GM12874 (cell line): ENCODE results near the gene TARS2.

ENCODE experiments used
- CTCF ChIP-seq: IDR thresholded peaks from 2 replicates; pipeline ENCODE4 v1.5.1; 2011; ENCODE audit warnings: low read depth, mild to moderate bottlenecking, control low read depth, low read length, moderate library complexity; ENCODE audit not compliant: insufficient read depth

Gene TARS2

DNA sequence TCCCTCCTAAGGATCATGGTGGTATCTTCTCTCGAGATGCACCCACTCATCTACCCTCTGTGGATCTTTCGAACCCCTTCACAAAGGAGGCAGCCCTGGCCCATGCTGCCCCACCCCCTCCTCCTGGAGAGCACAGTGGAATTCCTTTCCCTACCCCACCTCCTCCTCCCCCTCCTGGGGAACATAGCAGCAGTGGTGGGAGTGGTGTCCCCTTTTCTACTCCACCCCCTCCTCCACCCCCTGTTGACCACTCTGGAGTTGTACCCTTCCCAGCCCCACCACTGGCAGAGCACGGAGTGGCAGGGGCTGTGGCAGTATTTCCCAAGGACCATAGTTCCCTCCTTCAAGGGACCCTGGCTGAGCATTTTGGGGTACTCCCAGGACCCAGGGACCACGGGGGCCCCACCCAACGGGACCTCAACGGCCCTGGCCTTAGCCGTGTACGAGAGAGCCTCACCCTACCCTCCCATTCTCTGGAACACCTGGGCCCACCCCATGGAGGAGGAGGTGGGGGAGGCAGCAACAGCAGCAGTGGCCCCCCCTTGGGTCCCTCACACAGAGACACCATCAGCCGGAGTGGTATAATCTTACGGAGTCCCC, 14.5 kb upstream of the TARS2 start:
- no peak for TF ChIP-seq CTCF

- no peak for TF ChIP-seq CTCF
Measured at GRCh38 chr1:150473659-150474058, 13.6 kb upstream of the TARS2 start.

DNA sequence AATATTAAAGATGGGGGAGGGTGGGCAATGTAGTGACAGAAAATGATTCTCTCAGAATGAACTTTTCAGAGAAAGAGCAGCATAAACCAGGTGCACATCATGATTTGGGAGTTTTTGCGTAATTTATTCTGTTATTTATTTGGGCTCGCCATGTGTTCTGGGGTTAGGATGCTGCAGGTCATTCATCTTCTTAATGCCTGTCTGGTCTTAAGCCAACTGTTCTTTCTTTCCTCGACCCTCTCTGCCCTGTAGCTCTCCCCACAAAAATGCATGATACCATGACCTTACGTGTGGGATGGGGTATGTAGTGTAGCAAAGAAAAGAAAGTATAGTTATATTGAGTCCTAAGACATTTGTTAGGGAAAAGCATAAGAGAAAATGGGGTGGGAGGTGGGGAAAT, 12.3 kb upstream of the TARS2 start:
- TF ChIP-seq CTCF, result no peak

DNA sequence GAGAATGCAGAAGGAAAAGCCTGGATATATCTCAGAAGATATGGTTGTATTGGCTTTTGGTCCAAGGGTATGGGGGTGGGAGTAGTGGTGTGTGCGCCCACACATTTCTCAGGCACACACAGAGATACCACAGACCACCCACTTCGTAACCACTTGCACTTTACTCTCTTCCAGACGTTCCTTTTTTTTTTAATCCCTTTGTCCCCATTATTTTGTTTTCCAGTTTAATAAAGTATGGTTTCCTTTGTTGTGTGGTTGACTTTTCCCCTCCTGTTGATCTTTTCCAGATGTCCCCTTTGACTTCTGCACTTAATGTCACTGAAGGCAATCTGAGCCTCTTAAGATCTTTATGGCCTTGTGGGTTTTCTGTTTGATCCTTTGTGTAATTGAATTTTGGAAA, 10.5 kb upstream of the TARS2 start:
- TF ChIP-seq CTCF, result no peak

DNA sequence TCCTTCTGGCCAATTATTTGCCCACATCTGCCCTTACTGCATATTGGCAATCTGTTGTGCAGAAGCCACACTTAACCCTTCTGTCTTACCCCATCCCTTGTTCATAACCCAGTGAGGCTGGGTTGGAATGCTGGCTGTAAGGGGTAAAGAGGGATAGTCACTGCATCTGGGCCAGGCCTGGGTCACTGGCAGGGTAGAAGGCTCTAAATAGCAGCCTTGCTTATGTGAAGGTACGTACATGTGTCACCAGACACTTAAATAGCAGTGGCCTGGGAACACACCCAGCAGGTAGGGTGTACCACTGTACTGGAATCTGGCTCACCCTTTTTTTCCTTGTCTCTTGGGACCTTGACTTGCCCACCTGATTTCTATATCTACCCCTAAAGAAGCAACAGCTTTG, 9.9 kb upstream of the TARS2 start:
- no peak for TF ChIP-seq CTCF

- TF ChIP-seq CTCF, result no peak
Measured at GRCh38 chr1:150477733-150478132, 9.5 kb upstream of the TARS2 start.

DNA sequence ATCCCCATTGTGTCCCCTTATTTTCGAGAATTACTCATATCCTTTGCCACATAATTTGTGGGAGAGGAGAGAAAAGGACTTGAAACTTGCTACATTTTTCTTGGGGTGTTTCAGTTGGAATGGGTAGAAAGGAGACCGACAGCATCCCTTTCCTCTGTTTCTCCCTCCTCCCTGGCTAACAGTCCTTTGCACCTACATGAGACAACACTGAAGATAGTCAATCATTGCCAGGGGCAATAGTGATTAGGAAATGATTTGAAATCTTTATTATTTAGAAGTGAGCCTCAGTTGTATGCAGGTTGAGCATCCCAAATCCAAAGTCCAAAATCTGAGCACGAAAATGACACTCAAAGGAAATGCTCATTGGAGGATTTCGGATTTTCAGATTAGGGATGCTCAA, 7.8 kb upstream of the TARS2 start:
- TF ChIP-seq CTCF, result no peak
